ENCODE measurements around the gene UBE2U. TPM values are rescaled to one million over a fixed set of nuclear protein-coding genes. Genes with fewer than 3 reads are reported as not detected.

UBE2U gene
- total and polyA plus RNA-seq, 2 experiments from 2014 or later, result not detected

DNA sequence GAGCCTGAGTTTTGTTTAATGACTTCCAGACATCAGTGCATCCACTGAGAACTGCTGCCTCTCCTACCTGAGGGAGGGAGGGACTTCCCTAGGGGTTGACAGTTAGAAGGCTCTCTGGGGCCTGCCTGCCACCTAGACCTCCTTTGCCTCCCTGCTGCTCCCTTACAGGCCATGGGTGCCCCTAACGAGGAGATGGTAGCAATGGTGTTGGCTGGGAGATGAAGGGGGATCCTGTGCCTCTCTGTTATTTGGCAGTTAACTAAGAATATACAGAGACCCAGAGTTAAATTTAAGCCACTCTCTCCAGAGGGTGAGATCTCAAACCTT, 66.1 kb downstream of the UBE2U start (continued):
- TF ChIP-seq, protein P1, sequence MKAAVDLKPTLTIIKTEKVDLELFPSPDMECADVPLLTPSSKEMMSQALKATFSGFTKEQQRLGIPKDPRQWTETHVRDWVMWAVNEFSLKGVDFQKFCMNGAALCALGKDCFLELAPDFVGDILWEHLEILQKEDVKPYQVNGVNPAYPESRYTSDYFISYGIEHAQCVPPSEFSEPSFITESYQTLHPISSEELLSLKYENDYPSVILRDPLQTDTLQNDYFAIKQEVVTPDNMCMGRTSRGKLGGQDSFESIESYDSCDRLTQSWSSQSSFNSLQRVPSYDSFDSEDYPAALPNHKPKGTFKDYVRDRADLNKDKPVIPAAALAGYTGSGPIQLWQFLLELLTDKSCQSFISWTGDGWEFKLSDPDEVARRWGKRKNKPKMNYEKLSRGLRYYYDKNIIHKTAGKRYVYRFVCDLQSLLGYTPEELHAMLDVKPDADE (IDR thresholded peaks at IDR 0.05), result no peak
- TF ChIP-seq, protein P2, sequence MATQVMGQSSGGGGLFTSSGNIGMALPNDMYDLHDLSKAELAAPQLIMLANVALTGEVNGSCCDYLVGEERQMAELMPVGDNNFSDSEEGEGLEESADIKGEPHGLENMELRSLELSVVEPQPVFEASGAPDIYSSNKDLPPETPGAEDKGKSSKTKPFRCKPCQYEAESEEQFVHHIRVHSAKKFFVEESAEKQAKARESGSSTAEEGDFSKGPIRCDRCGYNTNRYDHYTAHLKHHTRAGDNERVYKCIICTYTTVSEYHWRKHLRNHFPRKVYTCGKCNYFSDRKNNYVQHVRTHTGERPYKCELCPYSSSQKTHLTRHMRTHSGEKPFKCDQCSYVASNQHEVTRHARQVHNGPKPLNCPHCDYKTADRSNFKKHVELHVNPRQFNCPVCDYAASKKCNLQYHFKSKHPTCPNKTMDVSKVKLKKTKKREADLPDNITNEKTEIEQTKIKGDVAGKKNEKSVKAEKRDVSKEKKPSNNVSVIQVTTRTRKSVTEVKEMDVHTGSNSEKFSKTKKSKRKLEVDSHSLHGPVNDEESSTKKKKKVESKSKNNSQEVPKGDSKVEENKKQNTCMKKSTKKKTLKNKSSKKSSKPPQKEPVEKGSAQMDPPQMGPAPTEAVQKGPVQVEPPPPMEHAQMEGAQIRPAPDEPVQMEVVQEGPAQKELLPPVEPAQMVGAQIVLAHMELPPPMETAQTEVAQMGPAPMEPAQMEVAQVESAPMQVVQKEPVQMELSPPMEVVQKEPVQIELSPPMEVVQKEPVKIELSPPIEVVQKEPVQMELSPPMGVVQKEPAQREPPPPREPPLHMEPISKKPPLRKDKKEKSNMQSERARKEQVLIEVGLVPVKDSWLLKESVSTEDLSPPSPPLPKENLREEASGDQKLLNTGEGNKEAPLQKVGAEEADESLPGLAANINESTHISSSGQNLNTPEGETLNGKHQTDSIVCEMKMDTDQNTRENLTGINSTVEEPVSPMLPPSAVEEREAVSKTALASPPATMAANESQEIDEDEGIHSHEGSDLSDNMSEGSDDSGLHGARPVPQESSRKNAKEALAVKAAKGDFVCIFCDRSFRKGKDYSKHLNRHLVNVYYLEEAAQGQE (IDR thresholded peaks at IDR 0.05; ENCODE audit: unreplicated experiment), result no peak
- TF ChIP-seq POLR2AphosphoS5 (IDR thresholded peaks at IDR 0.05; ENCODE audit: low read depth) (no peak), EZH2 (IDR thresholded peaks at IDR 0.05; ENCODE audit: low read depth, unreplicated experiment) (no peak), JUNB (IDR thresholded peaks at IDR 0.05; ENCODE audit: unreplicated experiment) (no peak)

DNA sequence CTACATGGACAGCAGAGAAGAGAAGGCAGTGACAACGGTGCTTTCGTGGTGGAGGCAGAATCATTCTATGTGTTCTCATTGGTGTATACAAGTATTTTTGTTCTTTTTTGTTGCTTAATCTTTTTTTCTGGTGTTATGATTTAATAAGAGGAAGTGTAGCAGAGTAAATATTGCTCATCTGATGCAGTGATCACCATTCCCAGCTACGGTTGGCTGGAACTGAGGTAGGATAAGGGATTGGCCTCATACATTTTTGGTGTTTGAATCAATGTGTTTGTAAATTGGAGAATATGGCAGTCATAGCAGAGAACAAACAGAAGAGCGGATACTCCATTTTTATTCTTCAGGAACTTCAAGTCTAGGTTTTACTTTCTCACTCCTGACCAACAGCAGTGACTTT, 76.6 kb downstream of the UBE2U start:
- Histone ChIP-seq H3K36me3 (ENCODE audit: insufficient read depth) (no peaks in the 10 kb centered on the region), H4K20me1 (replicated peaks; ENCODE audit: insufficient read depth) (no peaks in the 10 kb centered on the region), H3K9me2 (ENCODE audit: insufficient read depth) (peaks cover 5% of the 10 kb centered on the region; the same call in 1 of the 2 replicates), H3K27ac (ENCODE audit: low read depth) (no peak overlapping the region), H3K79me2 (replicated peaks; ENCODE audit: insufficient read depth) (no peaks in the 10 kb centered on the region), H3K4me1 (ENCODE audit: insufficient read depth) (0 out of 2 replicates have a peak, but pooled peaks cover 6% of the 10 kb centered on the region), H3F3A (replicated peaks; ENCODE audit: low read depth) (no peaks in the 10 kb centered on the region), H3K4me2 (no peak overlapping the region), H2AFZ (no peak overlapping the region), H3K4me3 (no peak overlapping the region), H3K27me3 (ENCODE audit: insufficient read depth) (no peaks in the 10 kb centered on the region)
- Mint-ChIP-seq H3K4me1 (peaks cover 8% of the 10 kb centered on the region; the same call in 2 of the 3 replicates), H3K27ac (no peak overlapping the region), H3K9me3 (peaks cover 3% of the 10 kb centered on the region; the same call in 1 of the 3 replicates), H3K27me3 (ENCODE audit: insufficient read depth, low read depth, poor library complexity) (no peaks in the 10 kb centered on the region), H3K4me3 (no peak overlapping the region), H3K36me3 (ENCODE audit: low read depth) (no peaks in the 10 kb centered on the region)
- ATAC-seq (no peak), DNase-seq (ENCODE audit: low spot score) (no peak)
- TF ChIP-seq EZH2phosphoT487 (IDR thresholded peaks at IDR 0.05; ENCODE audit: unreplicated experiment) (no peak), JUNB (IDR thresholded peaks at IDR 0.05; ENCODE audit: unreplicated experiment) (no peak), POLR2AphosphoS5 (IDR thresholded peaks at IDR 0.05; ENCODE audit: low read depth) (no peak), EZH2 (IDR thresholded peaks at IDR 0.05; ENCODE audit: low read depth, unreplicated experiment) (no peak), ZNF114 (CRISPR knock-in tag; IDR thresholded peaks at IDR 0.05) (no peak), STAT1 (IDR thresholded peaks at IDR 0.05; ENCODE audit: unreplicated experiment) (no peak), CREB1 (CRISPR knock-in tag; IDR thresholded peaks at IDR 0.05; ENCODE audit: low read depth) (no peak)
- TF ChIP-seq, protein P3, sequence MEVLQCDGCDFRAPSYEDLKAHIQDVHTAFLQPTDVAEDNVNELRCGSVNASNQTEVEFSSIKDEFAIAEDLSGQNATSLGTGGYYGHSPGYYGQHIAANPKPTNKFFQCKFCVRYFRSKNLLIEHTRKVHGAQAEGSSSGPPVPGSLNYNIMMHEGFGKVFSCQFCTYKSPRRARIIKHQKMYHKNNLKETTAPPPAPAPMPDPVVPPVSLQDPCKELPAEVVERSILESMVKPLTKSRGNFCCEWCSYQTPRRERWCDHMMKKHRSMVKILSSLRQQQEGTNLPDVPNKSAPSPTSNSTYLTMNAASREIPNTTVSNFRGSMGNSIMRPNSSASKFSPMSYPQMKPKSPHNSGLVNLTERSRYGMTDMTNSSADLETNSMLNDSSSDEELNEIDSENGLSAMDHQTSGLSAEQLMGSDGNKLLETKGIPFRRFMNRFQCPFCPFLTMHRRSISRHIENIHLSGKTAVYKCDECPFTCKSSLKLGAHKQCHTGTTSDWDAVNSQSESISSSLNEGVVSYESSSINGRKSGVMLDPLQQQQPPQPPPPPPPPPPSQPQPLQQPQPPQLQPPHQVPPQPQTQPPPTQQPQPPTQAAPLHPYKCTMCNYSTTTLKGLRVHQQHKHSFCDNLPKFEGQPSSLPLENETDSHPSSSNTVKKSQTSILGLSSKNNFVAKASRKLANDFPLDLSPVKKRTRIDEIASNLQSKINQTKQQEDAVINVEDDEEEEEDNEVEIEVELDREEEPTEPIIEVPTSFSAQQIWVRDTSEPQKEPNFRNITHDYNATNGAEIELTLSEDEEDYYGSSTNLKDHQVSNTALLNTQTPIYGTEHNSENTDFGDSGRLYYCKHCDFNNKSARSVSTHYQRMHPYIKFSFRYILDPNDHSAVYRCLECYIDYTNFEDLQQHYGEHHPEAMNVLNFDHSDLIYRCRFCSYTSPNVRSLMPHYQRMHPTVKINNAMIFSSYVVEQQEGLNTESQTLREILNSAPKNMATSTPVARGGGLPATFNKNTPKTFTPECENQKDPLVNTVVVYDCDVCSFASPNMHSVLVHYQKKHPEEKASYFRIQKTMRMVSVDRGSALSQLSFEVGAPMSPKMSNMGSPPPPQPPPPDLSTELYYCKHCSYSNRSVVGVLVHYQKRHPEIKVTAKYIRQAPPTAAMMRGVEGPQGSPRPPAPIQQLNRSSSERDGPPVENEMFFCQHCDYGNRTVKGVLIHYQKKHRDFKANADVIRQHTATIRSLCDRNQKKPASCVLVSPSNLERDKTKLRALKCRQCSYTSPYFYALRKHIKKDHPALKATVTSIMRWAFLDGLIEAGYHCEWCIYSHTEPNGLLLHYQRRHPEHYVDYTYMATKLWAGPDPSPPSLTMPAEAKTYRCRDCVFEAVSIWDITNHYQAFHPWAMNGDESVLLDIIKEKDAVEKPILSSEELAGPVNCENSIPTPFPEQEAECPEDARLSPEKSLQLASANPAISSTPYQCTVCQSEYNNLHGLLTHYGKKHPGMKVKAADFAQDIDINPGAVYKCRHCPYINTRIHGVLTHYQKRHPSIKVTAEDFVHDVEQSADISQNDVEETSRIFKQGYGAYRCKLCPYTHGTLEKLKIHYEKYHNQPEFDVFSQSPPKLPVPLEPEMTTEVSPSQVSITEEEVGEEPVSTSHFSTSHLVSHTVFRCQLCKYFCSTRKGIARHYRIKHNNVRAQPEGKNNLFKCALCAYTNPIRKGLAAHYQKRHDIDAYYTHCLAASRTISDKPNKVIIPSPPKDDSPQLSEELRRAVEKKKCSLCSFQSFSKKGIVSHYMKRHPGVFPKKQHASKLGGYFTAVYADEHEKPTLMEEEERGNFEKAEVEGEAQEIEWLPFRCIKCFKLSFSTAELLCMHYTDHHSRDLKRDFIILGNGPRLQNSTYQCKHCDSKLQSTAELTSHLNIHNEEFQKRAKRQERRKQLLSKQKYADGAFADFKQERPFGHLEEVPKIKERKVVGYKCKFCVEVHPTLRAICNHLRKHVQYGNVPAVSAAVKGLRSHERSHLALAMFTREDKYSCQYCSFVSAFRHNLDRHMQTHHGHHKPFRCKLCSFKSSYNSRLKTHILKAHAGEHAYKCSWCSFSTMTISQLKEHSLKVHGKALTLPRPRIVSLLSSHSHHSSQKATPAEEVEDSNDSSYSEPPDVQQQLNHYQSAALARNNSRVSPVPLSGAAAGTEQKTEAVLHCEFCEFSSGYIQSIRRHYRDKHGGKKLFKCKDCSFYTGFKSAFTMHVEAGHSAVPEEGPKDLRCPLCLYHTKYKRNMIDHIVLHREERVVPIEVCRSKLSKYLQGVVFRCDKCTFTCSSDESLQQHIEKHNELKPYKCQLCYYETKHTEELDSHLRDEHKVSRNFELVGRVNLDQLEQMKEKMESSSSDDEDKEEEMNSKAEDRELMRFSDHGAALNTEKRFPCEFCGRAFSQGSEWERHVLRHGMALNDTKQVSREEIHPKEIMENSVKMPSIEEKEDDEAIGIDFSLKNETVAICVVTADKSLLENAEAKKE (CRISPR knock-in tag; IDR thresholded peaks at IDR 0.05), result no peak
- TF ChIP-seq, protein P4, sequence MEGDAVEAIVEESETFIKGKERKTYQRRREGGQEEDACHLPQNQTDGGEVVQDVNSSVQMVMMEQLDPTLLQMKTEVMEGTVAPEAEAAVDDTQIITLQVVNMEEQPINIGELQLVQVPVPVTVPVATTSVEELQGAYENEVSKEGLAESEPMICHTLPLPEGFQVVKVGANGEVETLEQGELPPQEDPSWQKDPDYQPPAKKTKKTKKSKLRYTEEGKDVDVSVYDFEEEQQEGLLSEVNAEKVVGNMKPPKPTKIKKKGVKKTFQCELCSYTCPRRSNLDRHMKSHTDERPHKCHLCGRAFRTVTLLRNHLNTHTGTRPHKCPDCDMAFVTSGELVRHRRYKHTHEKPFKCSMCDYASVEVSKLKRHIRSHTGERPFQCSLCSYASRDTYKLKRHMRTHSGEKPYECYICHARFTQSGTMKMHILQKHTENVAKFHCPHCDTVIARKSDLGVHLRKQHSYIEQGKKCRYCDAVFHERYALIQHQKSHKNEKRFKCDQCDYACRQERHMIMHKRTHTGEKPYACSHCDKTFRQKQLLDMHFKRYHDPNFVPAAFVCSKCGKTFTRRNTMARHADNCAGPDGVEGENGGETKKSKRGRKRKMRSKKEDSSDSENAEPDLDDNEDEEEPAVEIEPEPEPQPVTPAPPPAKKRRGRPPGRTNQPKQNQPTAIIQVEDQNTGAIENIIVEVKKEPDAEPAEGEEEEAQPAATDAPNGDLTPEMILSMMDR (conservative IDR thresholded peaks at IDR 0.05; ENCODE audit: low read depth in 2 of 2), result no peak
- TF ChIP-seq, protein P1 (IDR thresholded peaks at IDR 0.05), result no peak

All from GM23338 (cell line).